Fibroblast of peridontal ligament (primary cell): ENCODE measurements around the gene COX8C.

Experiments used
- DNase-seq: peaks from one replicate; pipeline ENCODE4 v3.0.0-alpha.2; 2010; ENCODE audit errors: extremely low read depth

Gene COX8C

GRCh38 chr14:93346926-93347721 lies at the start of gene COX8C:
Gene COX8C, plus strand, starts transcription at chr14:93347182. Its CDS starts 87 bp downstream, at chr14:93347269.
- DNase-seq, result no peak

- DNase-seq, result no peak
Observed at GRCh38 chr14:93299416-93299815, 47.6 kb upstream of the COX8C start.

GRCh38 chr14:93299866-93300265 lies 47.1 kb upstream of the COX8C start:
- DNase-seq, result peak; percentile 21

- peak; percentile 13 for DNase-seq
Observed at GRCh38 chr14:93301821-93302447, 45.0 kb upstream of the COX8C start.

GRCh38 chr14:93302688-93303581 lies 44.0 kb upstream of the COX8C start:
- DNase-seq, result no peak

- DNase-seq, result no peak
Observed at GRCh38 chr14:93303659-93304058, 43.3 kb upstream of the COX8C start.

GRCh38 chr14:93304771-93305170 lies 42.2 kb upstream of the COX8C start:
- peak; percentile 13 for DNase-seq

- DNase-seq, result no peak
Observed at GRCh38 chr14:93305725-93306418, 41.1 kb upstream of the COX8C start.

GRCh38 chr14:93306812-93307211 lies 40.2 kb upstream of the COX8C start:
- no peak for DNase-seq

GRCh38 chr14:93308686-93309345 lies 38.2 kb upstream of the COX8C start:
- no peak for DNase-seq

GRCh38 chr14:93309427-93309966 lies 37.5 kb upstream of the COX8C start:
- no peak for DNase-seq

GRCh38 chr14:93311082-93311481 lies 35.9 kb upstream of the COX8C start:
- no peak for DNase-seq

GRCh38 chr14:93315575-93315974 lies 31.4 kb upstream of the COX8C start:
- no peak for DNase-seq

GRCh38 chr14:93316716-93317115 lies 30.3 kb upstream of the COX8C start:
- DNase-seq, result peak; percentile 20

GRCh38 chr14:93317210-93317874 lies 29.6 kb upstream of the COX8C start:
- no peak for DNase-seq

GRCh38 chr14:93317875-93318807 lies 28.8 kb upstream of the COX8C start:
- DNase-seq, result peak; percentile 64

GRCh38 chr14:93318927-93319326 lies 28.1 kb upstream of the COX8C start:
- DNase-seq, result peak; percentile 26

GRCh38 chr14:93319494-93319893 lies 27.5 kb upstream of the COX8C start:
- DNase-seq, result no peak

- no peak for DNase-seq
Observed at GRCh38 chr14:93319958-93320357, 27.0 kb upstream of the COX8C start.
